HG02623 (cell line): ENCODE results near the gene TRIM41.
"Not testable (repeated sequence)": the region's sequence is repeated elsewhere in the genome, so short reads cannot be mapped to it uniquely, and the experiment has no call there.

Experiments used
- ATAC-seq: cut with Tn5 transposase; IDR thresholded peaks from one replicate; pipeline ENCODE4 v1.9.1; 2021; ENCODE audit warnings: moderate library complexity; ENCODE audit not compliant: unreplicated experiment

Gene TRIM41

GRCh38 chr5:181192337-181193046, 30.6 kb upstream of the TRIM41 start:
- no peak for ATAC-seq

- ATAC-seq, result no peak
Observed at GRCh38 chr5:181193656-181194055, 29.4 kb upstream of the TRIM41 start.

- ATAC-seq, result no peak
Observed at GRCh38 chr5:181194489-181195248, 28.4 kb upstream of the TRIM41 start.

GRCh38 chr5:181195249-181195761, 27.8 kb upstream of the TRIM41 start:
- no peak for ATAC-seq

GRCh38 chr5:181197326-181197951, 25.6 kb upstream of the TRIM41 start:
- ATAC-seq, result no peak

GRCh38 chr5:181198106-181198685, 24.9 kb upstream of the TRIM41 start:
- no peak for ATAC-seq

- ATAC-seq, result peak; percentile 77
Observed at GRCh38 chr5:181198905-181199519, 24.1 kb upstream of the TRIM41 start.

GRCh38 chr5:181199881-181200638, 23.0 kb upstream of the TRIM41 start:
- ATAC-seq, result no peak

GRCh38 chr5:181200816-181201215, 22.3 kb upstream of the TRIM41 start:
- ATAC-seq, result no peak

- ATAC-seq, result no peak
Observed at GRCh38 chr5:181203093-181203711, 19.9 kb upstream of the TRIM41 start.

GRCh38 chr5:181203777-181204112, 19.3 kb upstream of the TRIM41 start:
- ATAC-seq, result no peak

- ATAC-seq, result no peak
Observed at GRCh38 chr5:181204113-181204825, 18.8 kb upstream of the TRIM41 start.

- no peak for ATAC-seq
Observed at GRCh38 chr5:181204826-181205760, 18.0 kb upstream of the TRIM41 start, which contains the start of gene TRIM7. TRIM7 (minus strand) TSS chr5:181205196; CDS start chr5:181205110, 86 bp downstream.

GRCh38 chr5:181205761-181206649, 17.1 kb upstream of the TRIM41 start:
- no peak for ATAC-seq

- ATAC-seq, result no peak
Observed at GRCh38 chr5:181207214-181207959, 15.7 kb upstream of the TRIM41 start.

- ATAC-seq, result no peak
Observed at GRCh38 chr5:181207960-181208253, 15.2 kb upstream of the TRIM41 start.

- not testable (repeated sequence) for ATAC-seq
Observed at GRCh38 chr5:181209006-181209405, 14.1 kb upstream of the TRIM41 start.
